Coronary artery (tissue), 2 donors: Measurements from ENCODE around the gene MACROD2.

Experiments
- DNase-seq: peaks from one replicate; pipeline ENCODE4 v3.0.0-alpha.2; 2017; ENCODE audit warnings: low spot score
- H3K27ac ChIP-seq, 2 donors: fragments of 200-600 bp; sonication (generic); one replicate each; pipeline ENCODE4 v1.5.1; 2016 to 2019
- H3K4me3 ChIP-seq: fragments of 200-600 bp; sonication (generic); 2 replicates; pipeline ENCODE4 v1.5.1; 2016; ENCODE audit warnings: mild to moderate bottlenecking, moderate library complexity
- TF ChIP-seq, protein P1 (sequence below): fragments of 200-600 bp; sonication (generic); IDR thresholded peaks from one replicate; pipeline ENCODE4 v1.5.1; 2019; ENCODE audit warnings: antibody characterized with exemption

MACROD2 gene

DNA sequence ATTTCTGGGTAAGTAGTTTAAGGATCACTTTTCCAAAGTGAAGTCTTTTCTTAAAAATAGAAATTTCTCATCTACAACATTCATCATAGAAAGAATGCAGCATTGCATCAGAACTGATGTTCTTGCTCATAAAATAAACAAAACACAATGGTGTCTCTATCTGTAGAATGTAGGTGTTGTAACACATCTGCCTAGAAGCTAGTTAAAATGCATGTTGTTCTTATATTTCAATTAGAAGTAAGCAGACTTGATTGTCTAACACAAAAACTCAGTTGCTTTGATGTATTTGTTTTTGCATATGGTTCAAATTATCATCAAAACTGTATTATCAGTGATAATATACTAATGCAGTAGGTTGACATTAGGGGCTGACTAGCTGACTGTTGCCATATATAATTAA lies 996.8 kb downstream of the MACROD2 start:
- no peak for DNase-seq

DNA sequence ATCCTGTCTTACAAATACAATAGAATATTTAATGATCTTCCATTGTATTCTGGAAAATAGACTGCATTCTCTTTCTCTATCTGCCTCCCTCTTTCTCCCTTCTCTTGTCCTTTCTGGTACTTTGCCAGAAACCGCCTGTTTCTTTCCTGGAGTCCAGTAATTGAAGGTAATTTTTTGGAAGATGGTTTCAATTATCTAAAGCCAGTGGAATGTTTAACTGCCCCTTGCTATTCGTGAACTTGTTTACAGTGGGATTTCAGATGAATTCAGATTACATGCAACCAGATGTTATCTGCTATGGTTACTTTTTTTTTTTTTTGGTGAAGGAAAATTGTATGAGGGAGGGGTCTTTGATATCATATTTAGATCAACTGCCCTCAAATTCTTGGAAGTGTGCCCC lies 997.6 kb downstream of the MACROD2 start:
- DNase-seq = no peak
- TF ChIP-seq, protein P1, sequence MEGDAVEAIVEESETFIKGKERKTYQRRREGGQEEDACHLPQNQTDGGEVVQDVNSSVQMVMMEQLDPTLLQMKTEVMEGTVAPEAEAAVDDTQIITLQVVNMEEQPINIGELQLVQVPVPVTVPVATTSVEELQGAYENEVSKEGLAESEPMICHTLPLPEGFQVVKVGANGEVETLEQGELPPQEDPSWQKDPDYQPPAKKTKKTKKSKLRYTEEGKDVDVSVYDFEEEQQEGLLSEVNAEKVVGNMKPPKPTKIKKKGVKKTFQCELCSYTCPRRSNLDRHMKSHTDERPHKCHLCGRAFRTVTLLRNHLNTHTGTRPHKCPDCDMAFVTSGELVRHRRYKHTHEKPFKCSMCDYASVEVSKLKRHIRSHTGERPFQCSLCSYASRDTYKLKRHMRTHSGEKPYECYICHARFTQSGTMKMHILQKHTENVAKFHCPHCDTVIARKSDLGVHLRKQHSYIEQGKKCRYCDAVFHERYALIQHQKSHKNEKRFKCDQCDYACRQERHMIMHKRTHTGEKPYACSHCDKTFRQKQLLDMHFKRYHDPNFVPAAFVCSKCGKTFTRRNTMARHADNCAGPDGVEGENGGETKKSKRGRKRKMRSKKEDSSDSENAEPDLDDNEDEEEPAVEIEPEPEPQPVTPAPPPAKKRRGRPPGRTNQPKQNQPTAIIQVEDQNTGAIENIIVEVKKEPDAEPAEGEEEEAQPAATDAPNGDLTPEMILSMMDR = no peak
- H3K4me3 ChIP-seq = no peak overlapping the region
- no peak overlapping the region for H3K27ac ChIP-seq

More for the DNA sequence above, 996.8 kb downstream of the MACROD2 start:
- H3K4me3 ChIP-seq = no peak overlapping the region
- TF ChIP-seq, protein P1 = no peak
- no peak overlapping the region for H3K27ac ChIP-seq

GRCh38 chr20:14996883-14997672 lies 1001.8 kb downstream of the MACROD2 start:
- H3K27ac ChIP-seq = no peak overlapping the region
- no peak for DNase-seq
- no peak overlapping the region for H3K4me3 ChIP-seq
- TF ChIP-seq, protein P1 = no peak

- no peak for DNase-seq
Observed at GRCh38 chr20:14997791-14998190, 1002.5 kb downstream of the MACROD2 start.

GRCh38 chr20:15005300-15005986 lies 1010.1 kb downstream of the MACROD2 start:
- TF ChIP-seq, protein P1 = no peak
- Histone ChIP-seq H3K27ac (peak overlapping the region in 1 of 2 donors; percentile 54), H3K4me3 (no peak overlapping the region)
- no peak for DNase-seq

More at GRCh38 chr20:14997791-14998190, 1002.5 kb downstream of the MACROD2 start:
- no peak overlapping the region for H3K4me3 ChIP-seq
- H3K27ac ChIP-seq = no peak overlapping the region
- TF ChIP-seq, protein P1 = no peak

GRCh38 chr20:15011631-15012030 lies 1016.3 kb downstream of the MACROD2 start:
- Histone ChIP-seq H3K4me3 (no peak overlapping the region), H3K27ac (no peak overlapping the region)
- no peak for DNase-seq
- TF ChIP-seq, protein P1 = no peak
